CD14-positive monocyte (primary cell): ENCODE results near the gene KCNT2. TPM values are rescaled to one million over a fixed set of nuclear protein-coding genes. Genes with fewer than 3 reads are reported as not detected.

Source experiments
- DNase-seq, 3 donors: peaks; one replicate each; pipeline ENCODE4 v3.0.0-alpha.2; 2011 to 2022
- H2AFZ ChIP-seq: 2 replicates; pipeline ENCODE4 v1.6.0; 2012; ENCODE audit warnings: mild to moderate bottlenecking, low read depth, low read length, inconsistent platforms; ENCODE audit not compliant: insufficient read depth, poor library complexity, severe bottlenecking
- H3K27ac ChIP-seq, 2 donors: 1 replicate in 1 of 2; 2 replicates in 1 of 2; pipeline ENCODE4 v1.5.1; 2012 to 2013; ENCODE audit warnings: low read length in 2 of 2, control low read depth in 1 of 2, inconsistent platforms in 1 of 2, low read depth in 1 of 2, mild to moderate bottlenecking in 1 of 2
- H3K27me3 ChIP-seq, 2 donors: one replicate each; pipeline versions ENCODE4 v1.6.0 to v1.6.1; 2011 to 2013; ENCODE audit warnings: low read length in 2 of 2; ENCODE audit not compliant: control insufficient read depth in 2 of 2, insufficient read depth in 2 of 2
- H3K36me3 ChIP-seq, 2 donors: replicated peaks in 1 of 2; 1 replicate in 1 of 2; 2 replicates in 1 of 2; pipeline versions ENCODE4 v1.5.1 to v1.6.1; 2012 to 2013; ENCODE audit warnings: low read length in 2 of 2, control low read depth in 1 of 2, inconsistent platforms in 1 of 2, mild to moderate bottlenecking in 1 of 2; ENCODE audit not compliant: insufficient read depth in 2 of 2, control insufficient read depth in 1 of 2
- H3K4me1 ChIP-seq, 2 donors: 1 replicate in 1 of 2; 2 replicates in 1 of 2; pipeline versions ENCODE4 v1.5.1 to v1.6.1; 2012 to 2013; ENCODE audit warnings: low read length in 2 of 2, control low read depth in 1 of 2, inconsistent platforms in 1 of 2, mild to moderate bottlenecking in 1 of 2, moderate library complexity in 1 of 2; ENCODE audit not compliant: insufficient read depth in 2 of 2, control insufficient read depth in 1 of 2
- H3K4me2 ChIP-seq: replicated peaks from 2 replicates; pipeline ENCODE3; 2012; ENCODE audit warnings: low read length, moderate library complexity, mild to moderate bottlenecking; ENCODE audit not compliant: poor library complexity, severe bottlenecking; ENCODE audit errors: extremely low read depth
- H3K4me3 ChIP-seq, 3 experiments: fragments of 200-600 bp in 1 of 3; sonication (generic) in 1 of 3; replicated peaks in 1 of 3; 1 replicate in 2 of 3; 2 replicates in 1 of 3; pipeline ENCODE4 v1.5.1; 2011 to 2013; ENCODE audit warnings: low read length in 3 of 3, mild to moderate bottlenecking in 3 of 3, control low read depth in 2 of 3, low read depth in 2 of 3, inconsistent platforms in 1 of 3, moderate library complexity in 1 of 3
- H3K79me2 ChIP-seq: 2 replicates; pipeline ENCODE4 v1.6.0; 2012; ENCODE audit warnings: mild to moderate bottlenecking, control low read depth, inconsistent platforms, low read length, moderate library complexity; ENCODE audit not compliant: insufficient read depth
- H3K9ac ChIP-seq: 2 replicates; pipeline ENCODE4 v1.6.0; 2017; ENCODE audit warnings: low read length, mild to moderate bottlenecking; ENCODE audit not compliant: insufficient read depth, poor library complexity, severe bottlenecking
- H3K9me3 ChIP-seq, 2 donors: replicated peaks in 1 of 2; 1 replicate in 1 of 2; 2 replicates in 1 of 2; pipeline versions ENCODE4 v1.5.1 to v1.6.1; 2012 to 2013; ENCODE audit warnings: low read length in 2 of 2, control low read depth in 1 of 2; ENCODE audit not compliant: control insufficient read depth in 1 of 2, insufficient read depth in 1 of 2
- H4K20me1 ChIP-seq: 2 replicates; pipeline ENCODE4 v1.6.0; 2012; ENCODE audit warnings: mild to moderate bottlenecking, low read length, control low read depth, moderate library complexity; ENCODE audit not compliant: insufficient read depth
- H3K27ac Mint-ChIP-seq, 7 donors: one replicate each; pipeline ENCODE4 v1.8.0; 2020; ENCODE audit warnings: mild to moderate bottlenecking in 7 of 7, mixed read lengths in 7 of 7, moderate library complexity in 6 of 7, inconsistent platforms in 2 of 7
- H3K27me3 Mint-ChIP-seq, 3 donors: one replicate each; pipeline ENCODE4 v1.8.0; 2021 to 2022; ENCODE audit warnings: low read depth in 3 of 3, mild to moderate bottlenecking in 3 of 3, mixed read lengths in 3 of 3, moderate library complexity in 3 of 3, inconsistent platforms in 1 of 3
- H3K36me3 Mint-ChIP-seq, 2 donors: one replicate each; pipeline ENCODE4 v1.8.0; 2020; ENCODE audit warnings: mixed read lengths in 2 of 2, inconsistent platforms in 1 of 2, mild to moderate bottlenecking in 1 of 2
- H3K4me1 Mint-ChIP-seq: one replicate; pipeline ENCODE4 v1.8.0; 2020; ENCODE audit warnings: mild to moderate bottlenecking, mixed read lengths
- H3K4me3 Mint-ChIP-seq, 2 donors: one replicate each; pipeline ENCODE4 v1.8.0; 2020; ENCODE audit warnings: mild to moderate bottlenecking in 2 of 2, mixed read lengths in 2 of 2, moderate library complexity in 1 of 2
- H3K9me3 Mint-ChIP-seq, 7 donors: one replicate each; pipeline ENCODE4 v1.8.0; 2020 to 2022; ENCODE audit warnings: mixed read lengths in 7 of 7, mild to moderate bottlenecking in 6 of 7, moderate library complexity in 6 of 7, inconsistent platforms in 2 of 7
- WGBS: methylation state at CpG from one replicate; pipeline ENCODE4 v1.1.5; 2013; ENCODE audit warnings: missing lambda C conversion rate; ENCODE audit not compliant: insufficient coverage; 5-methylcytosine and 5-hydroxymethylcytosine counted together
- intact Hi-C, 2 donors: fragments of 100-400 bp; cut with micrococcal nuclease; formaldehyde crosslinking; loops; one replicate each; pipeline versions ENCODE4 v1.15.0 to v1.15.1; 2023
- polyA plus RNA-seq, 3 donors: library from polyadenylated mRNA; depleted of rRNA in 1 of 3; unstranded in 2 of 3; stranded (reverse) in 1 of 3; fragments of 300-500 nt in 2 of 3; fragments of >200 nt in 1 of 3; fragmentation: Illumina TruSeq in 2 of 3; gene quantifications; 1 replicate in 2 of 3; 2 replicates in 1 of 3; pipeline ENCODE4 v1.2.3, GENCODE V29; 2012 to 2021
- TF ChIP-seq, protein P1 (sequence below): fragments of 200-600 bp; IDR thresholded peaks from one replicate; pipeline ENCODE4 v1.8.0; 2022; ENCODE audit warnings: antibody characterized with exemption, mild to moderate bottlenecking

Gene KCNT2
- polyA plus RNA-seq, 3 donors, result not detected

DNA sequence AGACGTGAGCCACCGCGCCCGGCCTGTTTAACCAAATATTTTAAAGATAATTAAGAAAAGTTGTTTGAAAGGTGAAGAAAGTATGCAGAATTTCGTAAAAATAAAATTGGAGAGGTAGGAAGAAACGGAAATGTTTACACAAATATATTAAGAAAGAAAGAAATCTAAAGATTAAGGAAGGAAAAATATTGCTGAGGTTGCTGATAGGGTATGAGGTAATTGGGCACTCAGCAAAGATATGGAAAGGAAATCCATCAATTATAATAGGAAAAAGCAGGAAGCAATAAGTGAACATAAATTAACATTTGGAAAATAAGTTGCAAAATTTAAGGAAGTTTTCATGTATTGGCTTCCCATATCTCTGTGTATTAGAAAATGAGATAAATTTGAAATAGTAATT, 225.9 kb downstream of the KCNT2 start:
- no CpG with 5 or more reads among the region's 6 CpGs for WGBS
- no peak overlapping the region for H3K4me3 ChIP-seq
- no peak overlapping the region for H3K9ac ChIP-seq
- H3K36me3 ChIP-seq, result no peaks in the 10 kb centered on the region
- no peaks in the 10 kb centered on the region for H3K4me1 ChIP-seq
- no peaks in the 10 kb centered on the region for H3K27me3 ChIP-seq
- no peak overlapping the region for H2AFZ ChIP-seq
- no peaks in the 10 kb centered on the region for H3K9me3 ChIP-seq
- DNase-seq, result no peak
- H3K36me3 Mint-ChIP-seq, result no peaks in the 10 kb centered on the region
- no peaks in the 10 kb centered on the region for H3K4me1 Mint-ChIP-seq
- H3K27ac Mint-ChIP-seq, result no peak overlapping the region
- H3K9me3 Mint-ChIP-seq, result peaks cover 0 to 2% (median 0%) of the 10 kb centered on the region in 7 donors
- H3K27ac ChIP-seq, result no peak overlapping the region
- H3K4me2 ChIP-seq, result no peak overlapping the region
- intact Hi-C loops, result no loop called here
- no peaks in the 10 kb centered on the region for H4K20me1 ChIP-seq
- peaks cover 0 to 2% (median 0%) of the 10 kb centered on the region in 3 donors for H3K27me3 Mint-ChIP-seq
- H3K4me3 Mint-ChIP-seq, result no peak overlapping the region
- TF ChIP-seq, protein P1, sequence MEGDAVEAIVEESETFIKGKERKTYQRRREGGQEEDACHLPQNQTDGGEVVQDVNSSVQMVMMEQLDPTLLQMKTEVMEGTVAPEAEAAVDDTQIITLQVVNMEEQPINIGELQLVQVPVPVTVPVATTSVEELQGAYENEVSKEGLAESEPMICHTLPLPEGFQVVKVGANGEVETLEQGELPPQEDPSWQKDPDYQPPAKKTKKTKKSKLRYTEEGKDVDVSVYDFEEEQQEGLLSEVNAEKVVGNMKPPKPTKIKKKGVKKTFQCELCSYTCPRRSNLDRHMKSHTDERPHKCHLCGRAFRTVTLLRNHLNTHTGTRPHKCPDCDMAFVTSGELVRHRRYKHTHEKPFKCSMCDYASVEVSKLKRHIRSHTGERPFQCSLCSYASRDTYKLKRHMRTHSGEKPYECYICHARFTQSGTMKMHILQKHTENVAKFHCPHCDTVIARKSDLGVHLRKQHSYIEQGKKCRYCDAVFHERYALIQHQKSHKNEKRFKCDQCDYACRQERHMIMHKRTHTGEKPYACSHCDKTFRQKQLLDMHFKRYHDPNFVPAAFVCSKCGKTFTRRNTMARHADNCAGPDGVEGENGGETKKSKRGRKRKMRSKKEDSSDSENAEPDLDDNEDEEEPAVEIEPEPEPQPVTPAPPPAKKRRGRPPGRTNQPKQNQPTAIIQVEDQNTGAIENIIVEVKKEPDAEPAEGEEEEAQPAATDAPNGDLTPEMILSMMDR, result no peak
- H3K79me2 ChIP-seq, result no peaks in the 10 kb centered on the region

DNA sequence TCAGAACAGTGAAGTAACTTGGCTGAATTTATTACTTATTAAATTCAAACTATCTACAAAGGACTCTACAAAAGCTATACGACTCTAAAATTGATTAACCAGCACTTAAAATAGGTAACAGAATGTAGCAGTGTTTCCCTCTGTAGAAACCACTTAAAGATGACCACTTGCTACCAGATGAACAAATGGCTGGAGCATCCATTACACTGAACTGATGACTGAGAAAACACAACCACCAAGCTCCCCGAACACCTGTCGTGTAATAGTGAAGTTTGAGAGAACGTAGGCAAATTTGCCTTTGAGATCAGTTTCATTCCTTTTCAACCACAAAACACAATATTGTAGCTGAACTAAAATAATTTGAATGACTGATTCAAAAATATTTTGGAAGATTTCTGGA, 226.7 kb downstream of the KCNT2 start:
- Mint-ChIP-seq H3K27me3 (peaks cover 0 to 2% (median 0%) of the 10 kb centered on the region in 3 donors), H3K4me3 (no peak overlapping the region), H3K4me1 (peaks cover 5% of the 10 kb centered on the region), H3K36me3 (no peaks in the 10 kb centered on the region), H3K27ac (no peak overlapping the region), H3K9me3 (peaks cover 0 to 2% (median 0%) of the 10 kb centered on the region in 7 donors)
- no peaks in the 10 kb centered on the region for H4K20me1 ChIP-seq
- no peak overlapping the region for H3K9ac ChIP-seq
- H3K79me2 ChIP-seq, result no peaks in the 10 kb centered on the region
- TF ChIP-seq, protein P1, result no peak
- H3K4me3 ChIP-seq, result no peak overlapping the region
- H3K27me3 ChIP-seq, result no peaks in the 10 kb centered on the region
- no peak overlapping the region for H3K27ac ChIP-seq
- no peak for DNase-seq
- no peaks in the 10 kb centered on the region for H3K9me3 ChIP-seq
- intact Hi-C loops, result no loop called here
- no peaks in the 10 kb centered on the region for H3K36me3 ChIP-seq
- no peak overlapping the region for H2AFZ ChIP-seq
- H3K4me2 ChIP-seq, result no peak overlapping the region
- H3K4me1 ChIP-seq, result no peaks in the 10 kb centered on the region
- WGBS, result no CpG with 5 or more reads among the region's 4 CpGs
